Endometrium (tissue), 2 donors: ENCODE results near the gene DIS3L2.

ENCODE experiments used
- FAIRE-seq: peaks from 2 replicates; lab custom pipeline; 2012; peaks lifted over from hg19 to GRCh38; lab: Jason Lieb, UNC
- donor health status: control.
- donor health status: control.

DIS3L2 gene

GRCh38 chr2:232273903-232274643 lies 312.6 kb downstream of the DIS3L2 start:
- no peak for FAIRE-seq

GRCh38 chr2:232275670-232276069 lies 314.2 kb downstream of the DIS3L2 start:
- FAIRE-seq: no peak

DNA sequence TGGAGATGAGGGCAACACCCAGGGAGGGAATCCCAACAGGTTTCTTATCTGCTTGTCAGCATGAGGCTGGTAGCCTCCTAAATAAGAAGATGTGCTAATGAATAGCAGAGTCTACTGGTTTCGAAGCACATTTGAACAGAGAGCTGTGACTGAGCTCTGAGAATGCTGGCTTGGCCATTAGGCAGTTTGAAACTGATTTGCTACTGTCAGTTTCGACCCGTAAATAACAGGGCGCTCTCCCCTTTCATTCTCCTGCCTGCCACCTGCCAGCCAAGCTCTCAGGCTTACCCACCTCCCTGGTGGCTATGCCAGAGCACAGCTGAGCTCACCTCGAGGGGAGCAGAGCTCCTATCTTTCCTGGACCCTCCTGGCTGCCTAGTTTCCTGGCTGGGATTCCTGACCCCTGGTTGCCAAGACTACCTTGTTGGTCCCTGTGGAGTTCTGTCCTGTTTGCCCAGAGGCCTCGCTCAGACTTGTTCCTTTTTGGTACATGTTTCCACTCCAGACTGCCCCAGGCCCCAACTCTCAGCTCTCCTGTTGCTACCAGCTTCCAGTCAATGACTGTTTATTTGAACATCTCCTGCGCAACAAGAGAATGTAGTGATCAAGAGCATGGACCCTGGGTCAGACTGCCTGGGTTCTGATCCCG lies 314.7 kb downstream of the DIS3L2 start:
- FAIRE-seq: no peak

GRCh38 chr2:232276733-232277313 lies 315.3 kb downstream of the DIS3L2 start:
- FAIRE-seq: no peak

GRCh38 chr2:232278534-232278933 lies 317.0 kb downstream of the DIS3L2 start:
- FAIRE-seq: no peak

- FAIRE-seq: no peak
These were observed 318.8 kb downstream of the DIS3L2 start for GRCh38 chr2:232280341-232280740.

GRCh38 chr2:232281858-232282507 lies 320.5 kb downstream of the DIS3L2 start:
- FAIRE-seq: no peak

DNA sequence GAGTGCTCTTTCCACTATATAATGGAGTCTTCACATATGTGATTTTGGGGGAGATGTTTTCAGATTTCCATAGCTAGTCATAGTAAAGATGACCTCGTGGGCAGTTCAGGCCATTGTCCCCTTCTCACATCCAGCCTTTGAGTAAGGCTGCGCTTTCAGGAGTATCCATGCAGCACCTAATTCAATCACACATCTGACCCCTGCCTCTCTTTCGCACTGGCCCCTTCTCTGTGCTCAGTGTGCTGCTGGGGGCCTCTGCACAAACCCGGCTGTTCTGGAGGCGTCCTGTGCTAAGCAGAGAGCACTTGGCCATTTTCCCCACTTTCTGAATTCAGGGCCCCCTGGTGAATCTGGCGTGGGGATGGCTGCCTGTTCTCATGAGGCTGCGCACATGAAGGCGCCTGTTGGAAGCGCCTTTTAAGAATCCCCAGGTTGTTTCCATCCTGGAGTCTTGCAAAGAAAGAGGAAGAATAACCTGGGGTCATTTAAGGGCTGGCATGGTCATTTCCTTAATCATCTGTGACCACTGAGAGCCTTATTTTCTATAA lies 321.1 kb downstream of the DIS3L2 start:
- no peak for FAIRE-seq

GRCh38 chr2:232286001-232286868 lies 324.7 kb downstream of the DIS3L2 start:
- FAIRE-seq: no peak

DNA sequence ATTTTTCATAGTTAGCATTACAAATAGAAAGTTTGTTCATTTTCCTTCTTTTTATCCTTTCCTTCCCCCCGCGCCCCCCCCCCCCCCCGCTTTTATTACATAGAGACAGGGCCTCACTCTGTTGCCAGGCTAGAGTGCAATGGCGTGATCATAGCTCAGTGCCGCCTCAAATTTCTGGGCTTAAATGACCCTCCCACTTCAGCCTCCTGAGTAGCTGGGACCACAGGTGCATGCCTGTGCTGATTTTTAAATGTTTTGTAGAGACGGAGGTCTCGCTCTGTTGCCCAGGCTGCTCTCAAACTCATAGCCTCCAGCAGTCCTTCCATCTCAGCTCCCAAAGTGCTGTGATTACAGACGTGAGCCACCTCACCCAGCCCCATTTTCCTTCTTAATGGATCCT lies 325.8 kb downstream of the DIS3L2 start:
- FAIRE-seq: no peak

GRCh38 chr2:232288489-232289030 lies 327.0 kb downstream of the DIS3L2 start:
- FAIRE-seq: no peak

DNA sequence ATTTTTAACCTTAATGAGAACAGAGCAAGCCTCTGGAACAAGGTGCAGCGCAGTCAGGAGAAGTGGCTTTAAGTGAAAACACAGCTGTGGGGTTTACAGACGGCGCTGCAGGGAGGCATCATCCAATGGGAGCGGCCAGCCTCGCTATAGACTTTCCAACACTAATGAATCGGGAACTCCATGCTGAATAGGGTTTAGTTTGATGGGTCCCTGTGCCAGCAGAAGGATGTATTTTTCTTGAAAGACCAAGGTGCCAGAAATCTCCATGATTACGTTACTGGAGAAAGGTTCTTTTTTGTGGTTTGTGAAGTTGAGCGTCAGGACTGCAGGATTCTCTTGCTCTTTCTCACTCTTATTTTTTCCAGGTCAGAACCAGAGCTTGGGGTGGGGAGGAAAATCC lies 329.2 kb downstream of the DIS3L2 start:
- FAIRE-seq: no peak

- FAIRE-seq: no peak
These were observed 329.8 kb downstream of the DIS3L2 start for GRCh38 chr2:232291343-232291742.

DNA sequence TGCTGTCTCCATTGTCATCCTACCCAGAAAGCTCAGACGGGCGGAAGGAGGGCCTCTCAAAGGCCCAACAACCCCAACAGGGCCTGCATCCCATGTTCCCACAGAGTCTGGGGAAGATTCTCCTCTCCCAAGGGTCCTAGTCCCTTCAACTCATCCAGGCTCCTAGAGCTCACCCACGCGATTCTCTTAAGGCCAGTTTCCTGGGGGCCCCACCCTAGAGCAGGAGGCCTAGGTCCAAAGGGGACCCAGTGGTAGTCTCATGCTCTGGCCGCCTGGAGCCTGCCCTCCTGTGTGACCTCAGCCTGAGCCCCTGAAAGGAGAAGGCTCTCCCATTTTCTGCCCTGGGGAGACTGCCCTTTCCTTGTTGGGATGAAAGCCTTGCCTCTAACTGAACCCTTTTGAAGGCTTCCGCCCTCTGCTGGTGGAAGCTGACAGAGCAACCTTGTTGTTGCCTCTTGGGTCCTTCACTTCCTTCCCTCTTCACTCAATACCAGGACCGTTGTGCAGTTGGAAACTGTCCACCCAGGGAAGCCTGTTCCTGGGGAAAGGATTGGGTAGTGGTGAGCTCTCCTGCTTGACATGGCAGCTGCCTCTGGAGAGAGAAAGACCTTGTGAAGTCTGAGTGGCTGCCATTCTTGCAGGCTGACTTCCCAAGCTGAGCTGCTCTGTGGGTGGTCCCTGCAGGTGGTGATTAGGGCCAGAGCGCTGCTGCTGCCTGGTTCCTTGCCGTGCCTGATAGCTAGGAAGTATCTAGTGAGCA lies 331.1 kb downstream of the DIS3L2 start:
- FAIRE-seq: no peak

- FAIRE-seq: no peak
These were observed 331.7 kb downstream of the DIS3L2 start for GRCh38 chr2:232293191-232293590.

- FAIRE-seq: no peak
These were observed 334.5 kb downstream of the DIS3L2 start for GRCh38 chr2:232295971-232296370.

- FAIRE-seq: no peak
These were observed 335.4 kb downstream of the DIS3L2 start for GRCh38 chr2:232296776-232297525.

GRCh38 chr2:232299084-232299483 lies 337.6 kb downstream of the DIS3L2 start:
- FAIRE-seq: no peak

GRCh38 chr2:232299927-232300674 lies 338.6 kb downstream of the DIS3L2 start:
- FAIRE-seq: no peak
